IMR-90 (cell line): ENCODE data around the gene WNT9B. TPM values are rescaled to one million over a fixed set of nuclear protein-coding genes. Genes with fewer than 3 reads are reported as not detected.

Source experiments
- ATAC-seq: fragments of 200-7000 bp; cut with Tn5 transposase; 2 replicates; pipeline ENCODE4 v1.9.1; 2020; ENCODE audit warnings: low read depth, mild to moderate bottlenecking, moderate library complexity
- BruUV-seq: library from RNA; stranded (reverse); fragments of 400-500 nt; replicated peaks from 2 replicates; lab custom pipeline; 2021; lab: Mats Ljungman, UMichigan
- CTCF ChIA-PET: fragments of 300-600 bp; formaldehyde crosslinking; extraction: SDS; loops from one replicate; lab custom pipeline; 2021; ENCODE audit warnings: antibody characterized with exemption; lab: Yijun Ruan, JAX
- POLR2A ChIA-PET: fragments of 300-600 bp; sonication (Branson Sonifier 250); formaldehyde crosslinking; loops from one replicate; lab custom pipeline; 2022; ENCODE audit warnings: antibody characterized with exemption; ENCODE audit not compliant: unreplicated experiment; lab: Charles Lee
- DNase-seq: peaks from one replicate; pipeline ENCODE4 v3.0.0; 2013
- H2AFZ ChIP-seq: replicated peaks from 2 replicates; pipeline ENCODE3; 2013; ENCODE audit warnings: low read length, mild to moderate bottlenecking; ENCODE audit not compliant: poor library complexity
- H2AK5ac ChIP-seq: 2 replicates; pipeline ENCODE4 v1.6.1; 2013; ENCODE audit warnings: low read depth, low read length, inconsistent platforms
- H2AK9ac ChIP-seq: replicated peaks from 2 replicates; pipeline ENCODE3; 2013; ENCODE audit warnings: mild to moderate bottlenecking, low read depth, low read length, moderate library complexity; ENCODE audit not compliant: poor library complexity
- H2BK120ac ChIP-seq: 2 replicates; pipeline ENCODE4 v1.6.1; 2013; ENCODE audit warnings: low read depth, low read length, inconsistent platforms
- H2BK15ac ChIP-seq: 3 replicates; pipeline ENCODE4 v1.6.1; 2013; ENCODE audit warnings: low read depth, low read length, inconsistent platforms
- H2BK20ac ChIP-seq: 2 replicates; pipeline ENCODE4 v1.6.1; 2013; ENCODE audit warnings: low read depth, mild to moderate bottlenecking, inconsistent platforms, low read length, moderate library complexity
- H2BK5ac ChIP-seq: 2 replicates; pipeline ENCODE4 v1.6.1; 2013; ENCODE audit warnings: mild to moderate bottlenecking, low read depth, low read length, inconsistent platforms; ENCODE audit not compliant: poor library complexity, severe bottlenecking
- H3K14ac ChIP-seq: replicated peaks from 2 replicates; pipeline ENCODE4 v1.6.1; 2013; ENCODE audit warnings: low read depth, low read length, inconsistent platforms
- H3K18ac ChIP-seq: 2 replicates; pipeline ENCODE4 v1.6.1; 2013; ENCODE audit warnings: low read depth, low read length, control low read depth
- H3K23ac ChIP-seq: 2 replicates; pipeline ENCODE4 v1.6.1; 2013; ENCODE audit warnings: low read depth, low read length, inconsistent platforms
- H3K27ac ChIP-seq: 2 replicates; pipeline ENCODE4 v1.5.1; 2013; ENCODE audit warnings: mild to moderate bottlenecking, control low read depth, low read length; ENCODE audit not compliant: insufficient read depth
- H3K27me3 ChIP-seq: 2 replicates; pipeline ENCODE4 v1.6.1; 2013; ENCODE audit warnings: low read length; ENCODE audit not compliant: control insufficient read depth, insufficient read depth
- H3K36me3 ChIP-seq: 2 replicates; pipeline ENCODE4 v1.6.1; 2013; ENCODE audit warnings: low read length, mixed read lengths; ENCODE audit not compliant: control insufficient read depth, insufficient read depth
- H3K4ac ChIP-seq: 2 replicates; pipeline ENCODE4 v1.6.1; 2013; ENCODE audit warnings: low read depth, low read length, inconsistent platforms
- H3K4me1 ChIP-seq: 2 replicates; pipeline ENCODE4 v1.6.1; 2013; ENCODE audit warnings: low read length, mixed read lengths; ENCODE audit not compliant: control insufficient read depth, insufficient read depth
- H3K4me2 ChIP-seq: 2 replicates; pipeline ENCODE4 v1.6.1; 2013; ENCODE audit warnings: low read depth, mild to moderate bottlenecking, control low read depth, low read length, moderate library complexity
- H3K4me3 ChIP-seq: 2 replicates; pipeline ENCODE4 v1.5.1; 2013; ENCODE audit warnings: low read depth, mild to moderate bottlenecking, control low read depth, low read length, moderate library complexity; ENCODE audit not compliant: insufficient read depth
- H3K56ac ChIP-seq: 2 replicates; pipeline ENCODE4 v1.6.1; 2013; ENCODE audit warnings: low read length, inconsistent platforms; ENCODE audit not compliant: insufficient read depth; ENCODE audit errors: extremely low read depth
- H3K79me1 ChIP-seq, 2 experiments: 2 replicates each; pipeline ENCODE4 v1.6.1; 2013; ENCODE audit warnings: low read length in 2 of 2, inconsistent platforms in 1 of 2, low read depth in 1 of 2
- H3K9ac ChIP-seq: 2 replicates; pipeline ENCODE4 v1.6.1; 2013; ENCODE audit warnings: low read depth, low read length, control low read depth
- H3K9me1 ChIP-seq: 2 replicates; pipeline ENCODE4 v1.6.1; 2013; ENCODE audit warnings: low read length, inconsistent platforms; ENCODE audit not compliant: insufficient read depth
- H3K9me3 ChIP-seq: 2 replicates; pipeline ENCODE4 v1.6.1; 2013; ENCODE audit warnings: low read length; ENCODE audit not compliant: control insufficient read depth, insufficient read depth
- H4K20me1 ChIP-seq: 2 replicates; pipeline ENCODE4 v1.6.1; 2013; ENCODE audit warnings: low read length, inconsistent platforms; ENCODE audit not compliant: insufficient read depth
- H4K5ac ChIP-seq: 2 replicates; pipeline ENCODE4 v1.6.1; 2013; ENCODE audit warnings: mild to moderate bottlenecking, low read depth, low read length, control low read depth
- H4K8ac ChIP-seq, 2 experiments: 2 replicates each; pipeline ENCODE4 v1.6.1; 2013; ENCODE audit warnings: low read depth in 2 of 2, low read length in 2 of 2, control low read depth in 1 of 2, inconsistent platforms in 1 of 2
- H4K91ac ChIP-seq: 2 replicates; pipeline ENCODE4 v1.6.1; 2013; ENCODE audit warnings: low read depth, low read length, inconsistent platforms; ENCODE audit not compliant: insufficient read depth
- RFX5 ChIP-seq: IDR thresholded peaks from 2 replicates; pipeline ENCODE4 v1.8.0; 2012; ENCODE audit warnings: low read depth, mild to moderate bottlenecking, low read length, moderate library complexity
- WGBS, 2 experiments: methylation state at CpG; one replicate each; pipeline versions ENCODE4 v1.1.5 to v1.1.7; 2013; ENCODE audit warnings: missing lambda C conversion rate in 2 of 2; ENCODE audit not compliant: insufficient read length in 1 of 2; ENCODE audit errors: extremely low coverage in 2 of 2; 5-methylcytosine and 5-hydroxymethylcytosine counted together
- dilution Hi-C: fragments of 300-500 bp; cut with HindIII; formaldehyde crosslinking; loops from one replicate; pipeline ENCODE4 v1.14.3; 2018; ENCODE audit warnings: low sequenced_read_pairs; ENCODE audit not compliant: unreplicated experiment
- in situ Hi-C: fragments of 300-500 bp; cut with MboI; formaldehyde crosslinking; loops from 3 replicates; pipeline ENCODE4 v1.14.3; 2019; ENCODE audit warnings: low sequenced_read_pairs, inconsistent platforms, mixed read lengths
- intact Hi-C: fragments of 100-400 bp; cut with micrococcal nuclease; formaldehyde crosslinking; loops from 2 replicates; pipeline ENCODE4 v1.10.0; 2022
- polyA plus RNA-seq, 3 experiments: library from polyadenylated mRNA; depleted of rRNA; stranded (reverse); fragments of >200 nt; gene quantifications; 2 replicates each; pipeline ENCODE4 v1.2.3, GENCODE V29; 2012; ENCODE audit warnings: low replicate concordance in 1 of 3
- total RNA-seq: library from RNA; depleted of rRNA; stranded (reverse); fragments of >200 nt; gene quantifications from 2 replicates; pipeline ENCODE4 v1.2.3, GENCODE V29; 2012

Gene WNT9B
- total and polyA plus RNA-seq, 2 of the 4 experiments (the other 2 are of a cell fraction) = not detected

- no peaks in the 10 kb centered on the region; the same call in 1 of the 2 replicates for H3K9me3 ChIP-seq
- ChIA-PET CTCF (interaction anchor here (0.8 kb wide), 1 partner anchor 14 kb away, joined by 3 read pairs; no protein-coding TSS in a partner anchor), POLR2A (no interaction called here)
- H4K91ac ChIP-seq = no peak overlapping the region
- H3K36me3 ChIP-seq = no peaks in the 10 kb centered on the region; the same call in 1 of the 2 replicates
- dilution Hi-C loops = no loop called here
- H4K5ac ChIP-seq = no peak overlapping the region
- BruUV-seq = no TSS peak
- no peak overlapping the region for H3K18ac ChIP-seq
- H2AK9ac ChIP-seq = no peak overlapping the region
- TF ChIP-seq RFX5 = no peak
- H2BK20ac ChIP-seq = no peak overlapping the region
- H3K27me3 ChIP-seq = peaks cover 84% of the 10 kb centered on the region
- WGBS, 2 experiments = 33% methylated on average over 1 of the region's 31 CpGs; no CpG with 5 or more reads in 1 of the 2 experiments
- H3K56ac ChIP-seq = no peak overlapping the region
- in situ Hi-C loops = no loop called here
- no peak overlapping the region for H2BK15ac ChIP-seq
- H2AFZ ChIP-seq = no peak overlapping the region
- no peaks in the 10 kb centered on the region for H3K9me1 ChIP-seq
- no peaks in the 10 kb centered on the region; the same call in 1 of the 2 replicates for H4K20me1 ChIP-seq
- ATAC-seq (no peak), DNase-seq (no peak)
- no peak overlapping the region for H3K4me2 ChIP-seq
- intact Hi-C loops = no loop called here
- no peak overlapping the region for H3K4me3 ChIP-seq
- H3K4ac ChIP-seq = no peak overlapping the region
- no peaks in the 10 kb centered on the region for H3K79me1 ChIP-seq
- no peak overlapping the region for H3K23ac ChIP-seq
- H2BK5ac ChIP-seq = no peak overlapping the region
- no peak overlapping the region for H4K8ac ChIP-seq
- H3K27ac ChIP-seq = no peak overlapping the region
- H3K14ac ChIP-seq = no peak overlapping the region
- H3K9ac ChIP-seq = no peak overlapping the region
- no peak overlapping the region for H2AK5ac ChIP-seq
- peaks cover 2% of the 10 kb centered on the region; the same call in 1 of the 2 replicates for H3K4me1 ChIP-seq
- no peak overlapping the region for H2BK120ac ChIP-seq
Observed at GRCh38 chr17:46821482-46822387, 29.6 kb upstream of the WNT9B start.
